Measurements from ENCODE around the gene CEP164.
"Not testable (repeated sequence)": the region's sequence is repeated elsewhere in the genome, so short reads cannot be mapped to it uniquely, and the experiment has no call there.

The CEP164 gene

GRCh38 chr11:117309310-117309709, 18.3 kb upstream of the CEP164 start:
- H3K4me3 ChIP-seq (ENCODE audit: low read depth in 1 of 2, low read length in 2 of 2): no peak overlapping the region
- H3K27me3 ChIP-seq (ENCODE audit: low read depth, low read length): no peaks in the 10 kb centered on the region
- no peaks in the 10 kb centered on the region for H3K36me3 ChIP-seq (ENCODE audit: control insufficient read depth in 1 of 2, insufficient read depth in 2 of 2, low read length in 2 of 2)
- no peaks in the 10 kb centered on the region for H3K9me3 ChIP-seq (ENCODE audit: control insufficient read depth in 1 of 2, low read length in 2 of 2)
- no peak overlapping the region for H3K27ac ChIP-seq (ENCODE audit: low read length)
- H3K4me1 ChIP-seq (ENCODE audit: control insufficient read depth in 1 of 2, insufficient read depth in 2 of 2, low read length in 2 of 2): peaks cover 0 to 5% of the 10 kb centered on the region in 2 donors

- no peak overlapping the region for H3K27ac ChIP-seq (ENCODE audit: low read length)
- peaks cover 0 to 28% of the 10 kb centered on the region in 2 donors for H3K4me1 ChIP-seq (ENCODE audit: control insufficient read depth in 1 of 2, insufficient read depth in 2 of 2, low read length in 2 of 2)
- H3K9me3 ChIP-seq (ENCODE audit: control insufficient read depth in 1 of 2, low read length in 2 of 2): no peaks in the 10 kb centered on the region
- H3K27me3 ChIP-seq (ENCODE audit: low read depth, low read length): no peaks in the 10 kb centered on the region
- no peaks in the 10 kb centered on the region for H3K36me3 ChIP-seq (ENCODE audit: control insufficient read depth in 1 of 2, insufficient read depth in 2 of 2, low read length in 2 of 2)
- H3K4me3 ChIP-seq (ENCODE audit: low read depth in 1 of 2, low read length in 2 of 2): no peak overlapping the region
Measured at GRCh38 chr11:117313091-117313490, 14.6 kb upstream of the CEP164 start.

- Histone ChIP-seq H3K4me3 (ENCODE audit: low read depth in 1 of 2, low read length in 2 of 2) (peak overlapping the region; percentile 94 to 96), H3K9me3 (ENCODE audit: control insufficient read depth in 1 of 2, low read length in 2 of 2) (no peaks in the 10 kb centered on the region), H3K36me3 (ENCODE audit: control insufficient read depth in 1 of 2, insufficient read depth in 2 of 2, low read length in 2 of 2) (no peaks in the 10 kb centered on the region), H3K4me1 (ENCODE audit: control insufficient read depth in 1 of 2, insufficient read depth in 2 of 2, low read length in 2 of 2) (peaks cover 0 to 28% of the 10 kb centered on the region in 2 donors), H3K27me3 (ENCODE audit: low read depth, low read length) (no peaks in the 10 kb centered on the region), H3K27ac (ENCODE audit: low read length) (no peak overlapping the region)
Measured at GRCh38 chr11:117313828-117314768, 13.6 kb upstream of the CEP164 start.

GRCh38 chr11:117314840-117315239, 12.8 kb upstream of the CEP164 start:
- H3K9me3 ChIP-seq (ENCODE audit: control insufficient read depth in 1 of 2, low read length in 2 of 2): no peaks in the 10 kb centered on the region
- H3K27ac ChIP-seq (ENCODE audit: low read length): no peak overlapping the region
- H3K36me3 ChIP-seq (ENCODE audit: control insufficient read depth in 1 of 2, insufficient read depth in 2 of 2, low read length in 2 of 2): no peaks in the 10 kb centered on the region
- H3K27me3 ChIP-seq (ENCODE audit: low read depth, low read length): no peaks in the 10 kb centered on the region
- peaks cover 0 to 28% of the 10 kb centered on the region in 2 donors for H3K4me1 ChIP-seq (ENCODE audit: control insufficient read depth in 1 of 2, insufficient read depth in 2 of 2, low read length in 2 of 2)
- H3K4me3 ChIP-seq (ENCODE audit: low read depth in 1 of 2, low read length in 2 of 2): peak overlapping the region; percentile 94 to 96

GRCh38 chr11:117315285-117316196, 12.1 kb upstream of the CEP164 start:
- Histone ChIP-seq H3K27ac (ENCODE audit: low read length) (no peak overlapping the region), H3K4me3 (ENCODE audit: low read depth in 1 of 2, low read length in 2 of 2) (peak overlapping the region; percentile 94 to 96), H3K27me3 (ENCODE audit: low read depth, low read length) (no peaks in the 10 kb centered on the region), H3K4me1 (ENCODE audit: control insufficient read depth in 1 of 2, insufficient read depth in 2 of 2, low read length in 2 of 2) (peaks cover 0 to 28% of the 10 kb centered on the region in 2 donors), H3K9me3 (ENCODE audit: control insufficient read depth in 1 of 2, low read length in 2 of 2) (no peaks in the 10 kb centered on the region), H3K36me3 (ENCODE audit: control insufficient read depth in 1 of 2, insufficient read depth in 2 of 2, low read length in 2 of 2) (no peaks in the 10 kb centered on the region)

- Histone ChIP-seq H3K4me3 (ENCODE audit: low read depth in 1 of 2, low read length in 2 of 2) (peak within 1 kb of the TSS; percentile 94 to 96), H3K4me1 (ENCODE audit: control insufficient read depth in 1 of 2, insufficient read depth in 2 of 2, low read length in 2 of 2) (peaks cover 0 to 28% of the 10 kb centered on the region in 2 donors), H3K27ac (ENCODE audit: low read length) (no peak within 1 kb of the TSS), H3K9me3 (ENCODE audit: control insufficient read depth in 1 of 2, low read length in 2 of 2) (no peaks in the 10 kb centered on the region), H3K36me3 (ENCODE audit: control insufficient read depth in 1 of 2, insufficient read depth in 2 of 2, low read length in 2 of 2) (no peaks in the 10 kb centered on the region), H3K27me3 (ENCODE audit: low read depth, low read length) (no peaks in the 10 kb centered on the region)
Measured at GRCh38 chr11:117316197-117316961, 11.3 kb upstream of the CEP164 start, which contains the start of gene BACE1. BACE1 (minus strand) TSS chr11:117316256; CDS start chr11:117315795, 461 bp downstream.

- Histone ChIP-seq H3K4me1 (ENCODE audit: control insufficient read depth in 1 of 2, insufficient read depth in 2 of 2, low read length in 2 of 2) (peaks cover 0 to 28% of the 10 kb centered on the region in 2 donors), H3K36me3 (ENCODE audit: control insufficient read depth in 1 of 2, insufficient read depth in 2 of 2, low read length in 2 of 2) (no peaks in the 10 kb centered on the region), H3K27me3 (ENCODE audit: low read depth, low read length) (no peaks in the 10 kb centered on the region), H3K27ac (ENCODE audit: low read length) (no peak overlapping the region), H3K4me3 (ENCODE audit: low read depth in 1 of 2, low read length in 2 of 2) (no peak overlapping the region), H3K9me3 (ENCODE audit: control insufficient read depth in 1 of 2, low read length in 2 of 2) (no peaks in the 10 kb centered on the region)
Measured at GRCh38 chr11:117318738-117319137, 8.9 kb upstream of the CEP164 start.

GRCh38 chr11:117319214-117319840, 8.3 kb upstream of the CEP164 start:
- Histone ChIP-seq H3K4me3 (ENCODE audit: low read depth in 1 of 2, low read length in 2 of 2) (no peak overlapping the region), H3K4me1 (ENCODE audit: control insufficient read depth in 1 of 2, insufficient read depth in 2 of 2, low read length in 2 of 2) (peaks cover 0 to 22% of the 10 kb centered on the region in 2 donors), H3K36me3 (ENCODE audit: control insufficient read depth in 1 of 2, insufficient read depth in 2 of 2, low read length in 2 of 2) (no peaks in the 10 kb centered on the region), H3K9me3 (ENCODE audit: control insufficient read depth in 1 of 2, low read length in 2 of 2) (no peaks in the 10 kb centered on the region), H3K27ac (ENCODE audit: low read length) (no peak overlapping the region), H3K27me3 (ENCODE audit: low read depth, low read length) (no peaks in the 10 kb centered on the region)

GRCh38 chr11:117327255-117327566, 443 bp upstream of the CEP164 start:
- H3K27ac ChIP-seq (ENCODE audit: low read length); H3K9me3 ChIP-seq (ENCODE audit: control insufficient read depth in 1 of 2, low read length in 2 of 2); H3K27me3 ChIP-seq (ENCODE audit: low read depth, low read length); H3K36me3 ChIP-seq (ENCODE audit: control insufficient read depth in 1 of 2, insufficient read depth in 2 of 2, low read length in 2 of 2): not testable (repeated sequence)
- Histone ChIP-seq H3K4me1 (ENCODE audit: control insufficient read depth in 1 of 2, insufficient read depth in 2 of 2, low read length in 2 of 2) (peaks cover 8 to 13% of the 10 kb centered on the region in 2 donors), H3K4me3 (ENCODE audit: low read depth in 1 of 2, low read length in 2 of 2) (peak overlapping the region in 1 of 2 donors; percentile 75)

GRCh38 chr11:117328375-117329010, 839 bp downstream of the CEP164 start:
- Histone ChIP-seq H3K27me3 (ENCODE audit: low read depth, low read length) (no peaks in the 10 kb centered on the region), H3K9me3 (ENCODE audit: control insufficient read depth in 1 of 2, low read length in 2 of 2) (no peaks in the 10 kb centered on the region), H3K4me3 (ENCODE audit: low read depth in 1 of 2, low read length in 2 of 2) (peak overlapping the region; percentile 75 to 93), H3K36me3 (ENCODE audit: control insufficient read depth in 1 of 2, insufficient read depth in 2 of 2, low read length in 2 of 2) (peaks cover 0 to 8% of the 10 kb centered on the region in 2 donors), H3K4me1 (ENCODE audit: control insufficient read depth in 1 of 2, insufficient read depth in 2 of 2, low read length in 2 of 2) (peaks cover 8 to 13% of the 10 kb centered on the region in 2 donors), H3K27ac (ENCODE audit: low read length) (peak overlapping the region; percentile 78)

All from muscle layer of duodenum (tissue), 2 donors.